Measurements from ENCODE around the gene GRAMD1A.

The GRAMD1A gene

DNA sequence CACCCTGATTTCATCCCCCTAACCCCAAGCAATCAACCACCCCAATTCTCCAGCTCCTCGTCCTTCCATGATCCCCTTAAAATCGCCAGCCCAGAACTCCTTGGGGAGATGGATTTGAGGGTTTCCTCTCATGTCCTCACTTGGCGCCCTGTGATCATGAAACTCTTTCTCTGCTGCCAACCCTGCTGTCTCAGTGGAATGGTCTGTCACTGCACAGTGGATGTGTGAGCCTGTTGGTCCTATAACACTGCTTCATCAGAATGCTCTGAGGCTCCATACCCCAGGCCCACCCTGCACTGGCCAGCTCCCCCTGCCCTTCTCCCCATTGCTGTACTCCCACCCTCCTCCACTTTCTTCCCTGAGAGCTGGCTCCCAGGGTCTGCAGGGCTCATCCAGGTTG is 23.5 kb upstream of the GRAMD1A start:
- Histone ChIP-seq H3K18ac (ENCODE audit: low read depth in 1 of 2, low read length in 2 of 2) (no peak overlapping the region), H4K8ac (ENCODE audit: low read length) (no peak overlapping the region), H3K36me3 (ENCODE audit: control insufficient read depth in 1 of 2, insufficient read depth in 2 of 2, low read depth in 1 of 2, low read length in 2 of 2) (no peaks in the 10 kb centered on the region), H3K23ac (ENCODE audit: low read length in 2 of 2) (no peak overlapping the region), H2BK120ac (ENCODE audit: low read depth, low read length) (no peak overlapping the region), H2BK5ac (ENCODE audit: low read depth, low read length, poor library complexity, severe bottlenecking) (no peak overlapping the region), H3K27ac (ENCODE audit: low read length, poor library complexity, severe bottlenecking) (no peak overlapping the region), H3K9ac (ENCODE audit: low read length) (no peak overlapping the region), H3K27me3 (ENCODE audit: control insufficient read depth in 1 of 2, insufficient read depth in 1 of 2, low read length in 2 of 2) (peaks cover 4 to 21% of the 10 kb centered on the region in 2 experiments), H3K4me3 (ENCODE audit: insufficient read depth in 1 of 2, low read depth in 1 of 2, low read length in 2 of 2) (no peak overlapping the region), H2AFZ (ENCODE audit: low read depth, low read length) (no peak overlapping the region), H4K91ac (ENCODE audit: low read length) (peak overlapping the region; percentile 37), H2BK12ac (ENCODE audit: low read length in 2 of 2) (no peak overlapping the region), H3K79me1 (replicated peaks; ENCODE audit: low read length, poor library complexity, severe bottlenecking) (no peaks in the 10 kb centered on the region), H3K14ac (ENCODE audit: low read length in 2 of 2) (no peak overlapping the region), H3K4ac (ENCODE audit: low read depth in 1 of 2, low read length in 2 of 2) (no peak overlapping the region), H2BK15ac (ENCODE audit: low read depth, poor library complexity, severe bottlenecking) (no peak overlapping the region), H3K4me1 (ENCODE audit: control insufficient read depth, insufficient read depth, low read depth, low read length) (peaks cover 1% of the 10 kb centered on the region), H2AK5ac (ENCODE audit: low read length, severe bottlenecking) (no peak overlapping the region), H3K9me3 (ENCODE audit: control insufficient read depth, low read length) (no peaks in the 10 kb centered on the region), H3K4me2 (ENCODE audit: low read length, poor library complexity, severe bottlenecking) (no peak overlapping the region)
- DNase-seq = no peak
- WGBS = 88% methylated on average over 1 of the region's 3 CpGs

DNA sequence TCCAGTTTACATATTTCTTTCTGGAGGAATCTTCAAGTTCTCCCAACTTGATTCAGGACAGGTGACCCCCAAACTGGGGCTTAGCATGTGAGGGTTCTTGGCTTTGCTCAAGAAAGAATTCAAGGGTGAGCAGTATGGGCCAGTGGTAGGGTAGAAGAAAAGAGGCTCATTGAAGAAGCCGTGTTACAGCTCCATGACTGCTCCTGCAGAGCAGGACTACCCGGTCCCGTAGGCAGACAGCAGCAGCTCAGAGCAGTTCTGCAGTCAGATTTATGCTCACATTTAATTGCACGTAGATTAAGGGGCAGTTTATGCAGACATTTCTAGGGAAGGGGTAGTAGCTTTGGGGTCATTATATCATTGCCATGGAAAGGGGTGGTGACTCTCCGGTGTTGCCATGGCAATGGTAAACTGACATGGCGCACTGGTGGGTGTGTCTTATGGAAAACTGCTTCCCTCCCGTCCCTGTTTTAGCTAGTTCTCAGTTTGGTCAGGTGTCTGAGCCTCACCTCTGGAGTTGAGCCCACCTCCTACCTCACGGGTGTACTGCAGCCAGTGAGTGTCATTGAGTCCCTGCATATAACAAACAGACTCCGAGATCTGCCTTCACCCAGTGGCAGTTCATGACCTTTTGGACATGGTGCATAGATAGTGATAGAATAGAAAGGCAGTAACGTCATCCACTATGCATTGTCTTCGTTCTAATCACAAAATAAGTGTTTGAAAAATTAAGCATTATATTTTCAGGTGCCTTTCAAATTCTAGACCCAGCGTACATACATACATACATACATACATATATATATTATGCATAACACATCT is 20.1 kb upstream of the GRAMD1A start:
- Histone ChIP-seq H3K4me3 (ENCODE audit: insufficient read depth in 1 of 2, low read depth in 1 of 2, low read length in 2 of 2) (no peak overlapping the region), H3K18ac (ENCODE audit: low read depth in 1 of 2, low read length in 2 of 2) (no peak overlapping the region), H2AK5ac (ENCODE audit: low read length, severe bottlenecking) (no peak overlapping the region), H2AFZ (ENCODE audit: low read depth, low read length) (no peak overlapping the region), H3K23ac (ENCODE audit: low read length in 2 of 2) (no peak overlapping the region), H2BK15ac (ENCODE audit: low read depth, poor library complexity, severe bottlenecking) (no peak overlapping the region), H3K27ac (ENCODE audit: low read length, poor library complexity, severe bottlenecking) (no peak overlapping the region), H3K9ac (ENCODE audit: low read length) (no peak overlapping the region), H3K4ac (ENCODE audit: low read depth in 1 of 2, low read length in 2 of 2) (no peak overlapping the region), H3K27me3 (ENCODE audit: control insufficient read depth in 1 of 2, insufficient read depth in 1 of 2, low read length in 2 of 2) (peaks cover 0 to 23% of the 10 kb centered on the region in 2 experiments), H3K4me1 (ENCODE audit: control insufficient read depth, insufficient read depth, low read depth, low read length) (no peaks in the 10 kb centered on the region), H3K36me3 (ENCODE audit: control insufficient read depth in 1 of 2, insufficient read depth in 2 of 2, low read depth in 1 of 2, low read length in 2 of 2) (no peaks in the 10 kb centered on the region), H3K79me1 (replicated peaks; ENCODE audit: low read length, poor library complexity, severe bottlenecking) (no peaks in the 10 kb centered on the region), H4K8ac (ENCODE audit: low read length) (no peak overlapping the region), H3K9me3 (ENCODE audit: control insufficient read depth, low read length) (no peaks in the 10 kb centered on the region), H3K4me2 (ENCODE audit: low read length, poor library complexity, severe bottlenecking) (no peak overlapping the region), H3K14ac (ENCODE audit: low read length in 2 of 2) (no peak overlapping the region), H4K91ac (ENCODE audit: low read length) (no peak overlapping the region), H2BK5ac (ENCODE audit: low read depth, low read length, poor library complexity, severe bottlenecking) (no peak overlapping the region), H2BK120ac (ENCODE audit: low read depth, low read length) (no peak overlapping the region), H2BK12ac (ENCODE audit: low read length in 2 of 2) (no peak overlapping the region)
- DNase-seq = no peak
- 77% methylated on average over 10 of the region's 12 CpGs for WGBS

DNA sequence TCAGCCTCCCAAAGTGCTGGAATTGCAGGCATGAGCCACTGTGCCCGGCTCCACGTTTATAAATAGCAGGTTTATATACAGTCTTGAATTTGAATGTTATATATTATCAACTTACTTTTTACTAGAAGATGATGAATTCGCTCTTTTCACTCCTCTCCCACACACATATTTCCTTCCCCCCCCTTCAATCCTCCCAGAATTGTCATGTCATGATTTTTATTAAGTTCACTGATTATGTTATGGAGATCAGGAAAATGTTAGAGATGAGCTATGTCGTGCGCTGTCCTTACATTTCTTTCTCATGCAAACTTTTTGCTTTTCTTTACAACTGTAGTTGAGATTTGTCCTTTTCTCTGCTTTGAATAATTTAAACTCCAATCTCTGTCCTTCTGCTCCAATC is 17.8 kb upstream of the GRAMD1A start:
- no peak overlapping the region for H3K27ac ChIP-seq (ENCODE audit: low read length, poor library complexity, severe bottlenecking)
- H3K23ac ChIP-seq (ENCODE audit: low read length in 2 of 2) = no peak overlapping the region
- no peak overlapping the region for H3K4me2 ChIP-seq (ENCODE audit: low read length, poor library complexity, severe bottlenecking)
- no peaks in the 10 kb centered on the region for H3K36me3 ChIP-seq (ENCODE audit: control insufficient read depth in 1 of 2, insufficient read depth in 2 of 2, low read depth in 1 of 2, low read length in 2 of 2)
- no peaks in the 10 kb centered on the region for H3K79me1 ChIP-seq (replicated peaks; ENCODE audit: low read length, poor library complexity, severe bottlenecking)
- DNase-seq = no peak
- H3K18ac ChIP-seq (ENCODE audit: low read depth in 1 of 2, low read length in 2 of 2) = no peak overlapping the region
- H2AFZ ChIP-seq (ENCODE audit: low read depth, low read length) = no peak overlapping the region
- H4K91ac ChIP-seq (ENCODE audit: low read length) = no peak overlapping the region
- no peak overlapping the region for H3K9ac ChIP-seq (ENCODE audit: low read length)
- no peak overlapping the region for H4K8ac ChIP-seq (ENCODE audit: low read length)
- no peak overlapping the region for H2BK5ac ChIP-seq (ENCODE audit: low read depth, low read length, poor library complexity, severe bottlenecking)
- 100% methylated on average over 2 of the region's 5 CpGs for WGBS
- no peak overlapping the region for H2BK12ac ChIP-seq (ENCODE audit: low read length in 2 of 2)
- no peak overlapping the region for H3K14ac ChIP-seq (ENCODE audit: low read length in 2 of 2)
- no peak overlapping the region for H2BK120ac ChIP-seq (ENCODE audit: low read depth, low read length)
- no peak overlapping the region for H2BK15ac ChIP-seq (ENCODE audit: low read depth, poor library complexity, severe bottlenecking)
- no peaks in the 10 kb centered on the region for H3K9me3 ChIP-seq (ENCODE audit: control insufficient read depth, low read length)
- no peak overlapping the region for H3K4me3 ChIP-seq (ENCODE audit: insufficient read depth in 1 of 2, low read depth in 1 of 2, low read length in 2 of 2)
- H3K27me3 ChIP-seq (ENCODE audit: control insufficient read depth in 1 of 2, insufficient read depth in 1 of 2, low read length in 2 of 2) = peaks cover 3 to 23% of the 10 kb centered on the region in 2 experiments
- peaks cover 2% of the 10 kb centered on the region for H3K4me1 ChIP-seq (ENCODE audit: control insufficient read depth, insufficient read depth, low read depth, low read length)
- no peak overlapping the region for H3K4ac ChIP-seq (ENCODE audit: low read depth in 1 of 2, low read length in 2 of 2)
- no peak overlapping the region for H2AK5ac ChIP-seq (ENCODE audit: low read length, severe bottlenecking)

DNA sequence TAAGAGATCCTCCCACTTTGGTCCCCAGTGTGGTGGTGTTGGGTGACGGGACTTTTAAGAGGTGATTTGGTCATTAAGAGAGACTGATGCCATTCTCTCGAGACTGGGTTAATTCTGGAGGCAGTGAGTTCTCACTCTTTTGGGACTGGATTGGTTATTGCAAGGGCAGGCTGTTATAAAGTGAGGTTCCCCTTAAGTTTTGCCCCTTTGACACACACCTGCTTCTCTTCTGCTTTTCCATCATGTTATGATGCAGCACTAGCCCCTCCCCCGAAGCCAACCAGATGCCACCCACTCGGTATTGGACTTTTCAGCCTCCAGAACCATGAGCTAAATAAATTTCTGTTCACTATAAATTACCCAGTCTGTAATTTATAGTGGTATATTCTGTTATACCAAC is 16.3 kb upstream of the GRAMD1A start:
- 85% methylated on average over 2 of the region's 4 CpGs for WGBS

More for the DNA sequence above, 16.3 kb upstream of the GRAMD1A start:
- H2BK120ac ChIP-seq (ENCODE audit: low read depth, low read length) = no peak overlapping the region
- DNase-seq = no peak
- H2AK5ac ChIP-seq (ENCODE audit: low read length, severe bottlenecking) = no peak overlapping the region
- no peak overlapping the region for H2BK15ac ChIP-seq (ENCODE audit: low read depth, poor library complexity, severe bottlenecking)
- no peak overlapping the region for H2AFZ ChIP-seq (ENCODE audit: low read depth, low read length)
- no peak overlapping the region for H4K91ac ChIP-seq (ENCODE audit: low read length)
- no peak overlapping the region for H3K18ac ChIP-seq (ENCODE audit: low read depth in 1 of 2, low read length in 2 of 2)
- H3K36me3 ChIP-seq (ENCODE audit: control insufficient read depth in 1 of 2, insufficient read depth in 2 of 2, low read depth in 1 of 2, low read length in 2 of 2) = no peaks in the 10 kb centered on the region
- H3K27me3 ChIP-seq (ENCODE audit: control insufficient read depth in 1 of 2, insufficient read depth in 1 of 2, low read length in 2 of 2) = peaks cover 3 to 17% of the 10 kb centered on the region in 2 experiments
- H2BK12ac ChIP-seq (ENCODE audit: low read length in 2 of 2) = no peak overlapping the region
- no peak overlapping the region for H3K9ac ChIP-seq (ENCODE audit: low read length)
- H3K14ac ChIP-seq (ENCODE audit: low read length in 2 of 2) = no peak overlapping the region
- no peak overlapping the region for H3K4me3 ChIP-seq (ENCODE audit: insufficient read depth in 1 of 2, low read depth in 1 of 2, low read length in 2 of 2)
- H4K8ac ChIP-seq (ENCODE audit: low read length) = no peak overlapping the region
- H3K9me3 ChIP-seq (ENCODE audit: control insufficient read depth, low read length) = no peaks in the 10 kb centered on the region
- H3K4ac ChIP-seq (ENCODE audit: low read depth in 1 of 2, low read length in 2 of 2) = no peak overlapping the region
- H3K79me1 ChIP-seq (replicated peaks; ENCODE audit: low read length, poor library complexity, severe bottlenecking) = no peaks in the 10 kb centered on the region
- no peak overlapping the region for H3K27ac ChIP-seq (ENCODE audit: low read length, poor library complexity, severe bottlenecking)
- H3K4me1 ChIP-seq (ENCODE audit: control insufficient read depth, insufficient read depth, low read depth, low read length) = peaks cover 4% of the 10 kb centered on the region
- H2BK5ac ChIP-seq (ENCODE audit: low read depth, low read length, poor library complexity, severe bottlenecking) = no peak overlapping the region
- no peak overlapping the region for H3K4me2 ChIP-seq (ENCODE audit: low read length, poor library complexity, severe bottlenecking)
- no peak overlapping the region for H3K23ac ChIP-seq (ENCODE audit: low read length in 2 of 2)

Data from mesenchymal stem cell (in vitro differentiated cells and primary cell).